ENCODE measurements around the gene CDH16.
"Not testable (repeated sequence)": the region's sequence is repeated elsewhere in the genome, so short reads cannot be mapped to it uniquely, and the experiment has no call there.

CDH16 gene

DNA sequence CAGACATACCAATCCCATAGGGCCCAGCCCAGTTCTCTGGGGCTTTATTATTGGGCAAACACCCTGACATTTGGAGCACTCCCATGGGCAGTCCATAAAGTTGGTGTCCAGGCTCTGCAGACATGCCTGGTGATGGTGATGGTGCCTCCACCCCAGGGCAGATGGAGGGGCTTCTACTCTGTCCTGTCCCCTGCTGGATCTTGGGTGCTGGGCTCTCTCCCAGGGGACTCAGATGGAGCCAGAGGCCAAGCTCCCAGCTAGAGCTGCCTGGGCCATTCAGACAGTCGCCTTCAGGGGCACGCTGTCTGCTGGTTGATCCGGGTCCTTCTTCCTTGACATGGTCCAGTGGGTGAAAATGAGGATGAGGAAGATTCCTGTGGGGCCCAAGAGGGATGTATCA is 10.6 kb downstream of the CDH16 start:
- DNase-seq, result no peak

DNA sequence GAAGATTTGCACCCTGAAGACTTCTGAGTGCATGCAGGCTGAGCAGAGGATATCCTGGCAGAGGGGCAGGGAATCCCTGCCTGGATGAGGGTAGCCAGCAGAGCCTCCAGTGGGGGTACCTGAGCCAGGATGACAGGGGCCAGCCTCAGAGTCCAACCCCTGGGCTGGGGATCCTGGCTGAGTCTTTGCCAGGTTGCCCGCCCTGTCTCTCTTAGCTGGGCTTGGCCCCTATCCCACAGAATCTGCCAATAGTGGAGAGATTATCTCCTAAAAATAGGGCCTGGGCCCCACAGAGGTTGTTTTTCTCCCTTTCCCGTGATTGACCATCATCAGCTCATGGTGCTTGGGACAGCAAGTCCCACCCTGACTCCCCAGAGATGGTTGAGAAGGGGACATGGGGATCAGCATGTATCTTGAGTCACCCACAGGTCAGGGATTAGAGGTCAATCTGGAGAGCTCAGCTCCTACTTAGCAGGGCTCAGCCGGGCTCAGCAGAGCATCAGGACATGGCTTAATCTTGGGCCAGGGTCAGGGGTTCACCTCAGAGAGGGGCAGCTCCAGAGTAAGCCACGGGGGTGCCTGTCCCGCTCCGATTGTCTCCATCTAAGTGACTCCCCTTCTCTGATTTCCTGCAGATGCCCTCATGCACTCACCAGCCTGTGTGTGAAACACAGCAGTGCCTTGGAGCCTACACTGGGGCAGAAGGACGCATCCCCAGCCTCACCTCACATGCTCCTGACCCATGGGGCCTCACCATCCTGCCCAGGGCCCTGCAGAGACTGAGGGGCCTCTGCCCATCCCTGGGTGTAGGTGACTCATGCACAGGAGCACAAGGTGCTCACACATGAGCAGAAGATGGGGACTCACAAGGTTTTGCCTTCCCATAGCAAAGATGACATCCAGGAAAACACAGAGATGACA is 11.5 kb downstream of the CDH16 start:
- DNase-seq, result no peak

DNA sequence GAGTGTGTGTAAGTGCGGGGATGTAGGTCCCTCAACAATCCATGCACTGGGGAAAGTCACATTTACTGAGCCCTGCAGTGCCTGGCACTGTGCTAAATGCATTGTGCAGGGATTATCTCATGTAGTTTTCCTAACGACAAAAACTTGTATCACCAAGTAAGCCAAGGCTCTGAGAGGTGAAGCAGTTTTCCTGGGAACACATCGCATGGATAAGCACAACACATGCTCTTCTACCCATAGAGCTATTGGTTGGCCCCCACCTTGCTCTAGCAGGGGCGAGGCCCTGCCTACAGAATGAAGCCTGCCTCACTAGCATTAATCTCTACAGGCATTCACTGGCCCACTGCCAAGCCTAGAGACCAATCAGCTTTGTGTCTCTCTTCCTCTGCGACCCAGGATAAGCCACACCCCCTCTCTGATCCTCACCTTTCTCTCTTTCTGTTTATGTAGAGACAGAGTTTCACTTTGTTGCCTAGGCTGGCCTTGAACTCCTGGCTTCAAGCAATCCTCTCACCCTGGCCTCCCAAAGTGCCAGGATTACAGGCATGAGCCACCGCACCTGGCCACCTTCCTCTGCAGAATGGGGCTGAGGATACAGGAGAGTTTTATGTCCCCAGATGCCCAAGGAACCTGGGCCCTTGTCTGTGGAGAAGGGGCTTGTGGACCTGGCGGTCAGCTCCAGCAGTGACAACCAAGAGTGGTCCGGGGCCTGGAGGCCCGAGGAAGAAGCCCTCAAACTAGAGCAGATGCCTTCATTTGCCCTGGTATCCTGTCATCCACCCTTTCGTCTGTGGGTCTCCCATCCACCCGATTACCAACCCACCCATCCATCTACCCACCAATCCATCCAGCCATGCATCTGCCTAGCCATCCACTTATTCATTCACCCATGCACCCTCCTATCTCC is 12.8 kb downstream of the CDH16 start:
- DNase-seq, result no peak

DNA sequence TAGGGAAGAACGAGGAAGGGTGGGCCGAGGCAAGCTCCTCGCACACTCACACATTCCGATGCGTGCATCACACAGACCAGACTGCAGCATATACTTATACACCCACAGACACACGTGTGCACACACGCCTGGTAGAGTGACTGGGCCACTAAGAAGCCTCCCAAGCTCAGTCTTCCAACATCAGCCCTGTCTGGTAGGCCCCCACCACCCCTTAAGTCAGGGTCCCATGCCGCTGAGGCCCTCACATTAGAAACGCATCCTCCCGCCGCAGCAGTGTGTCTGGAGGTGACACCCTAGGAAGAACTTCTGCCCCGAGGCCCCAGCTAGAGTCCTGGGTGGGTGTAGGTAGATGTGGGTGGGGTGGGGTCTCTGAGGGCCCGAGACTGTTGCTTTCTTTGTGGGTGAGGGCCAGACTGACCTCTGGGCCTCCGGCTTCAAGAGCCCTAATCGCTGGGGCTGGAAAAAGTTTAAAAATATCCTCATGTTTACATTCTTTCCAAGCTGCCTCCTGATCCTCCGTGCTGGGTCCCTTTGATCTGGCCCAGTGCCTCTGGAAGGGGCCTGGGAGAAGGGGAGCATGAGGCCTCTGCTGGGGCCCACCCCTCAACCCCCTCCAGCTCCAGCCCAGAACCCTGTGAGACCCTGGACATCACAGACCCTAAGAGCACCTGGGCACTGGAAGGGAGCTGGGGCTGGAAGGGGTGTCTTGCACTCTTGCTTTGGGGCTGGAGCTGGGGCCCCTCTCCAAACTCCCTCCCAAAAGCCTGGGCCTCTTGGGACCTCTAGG is 13.6 kb downstream of the CDH16 start:
- no peak for DNase-seq

DNA sequence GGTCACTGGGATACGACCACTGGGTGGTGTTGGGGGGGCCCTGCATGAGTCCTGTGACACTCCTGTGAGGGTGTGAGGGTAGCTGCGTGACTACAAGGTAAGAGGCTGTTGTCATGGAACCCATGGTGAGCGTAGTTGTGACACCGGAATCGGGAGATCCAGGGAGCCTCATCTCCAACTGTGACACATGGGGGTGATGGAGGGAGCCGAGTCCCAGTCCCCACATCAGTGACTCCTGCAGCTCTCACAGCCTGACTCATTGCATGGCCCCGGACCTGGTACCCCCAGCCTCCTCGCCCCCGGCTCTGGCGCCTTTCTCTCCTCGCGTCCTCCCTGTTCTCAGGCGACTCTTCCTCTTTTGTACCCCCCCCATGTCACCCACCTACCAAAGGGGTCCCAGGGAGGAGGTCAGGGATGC is 14.2 kb downstream of the CDH16 start:
- no peak for DNase-seq

DNA sequence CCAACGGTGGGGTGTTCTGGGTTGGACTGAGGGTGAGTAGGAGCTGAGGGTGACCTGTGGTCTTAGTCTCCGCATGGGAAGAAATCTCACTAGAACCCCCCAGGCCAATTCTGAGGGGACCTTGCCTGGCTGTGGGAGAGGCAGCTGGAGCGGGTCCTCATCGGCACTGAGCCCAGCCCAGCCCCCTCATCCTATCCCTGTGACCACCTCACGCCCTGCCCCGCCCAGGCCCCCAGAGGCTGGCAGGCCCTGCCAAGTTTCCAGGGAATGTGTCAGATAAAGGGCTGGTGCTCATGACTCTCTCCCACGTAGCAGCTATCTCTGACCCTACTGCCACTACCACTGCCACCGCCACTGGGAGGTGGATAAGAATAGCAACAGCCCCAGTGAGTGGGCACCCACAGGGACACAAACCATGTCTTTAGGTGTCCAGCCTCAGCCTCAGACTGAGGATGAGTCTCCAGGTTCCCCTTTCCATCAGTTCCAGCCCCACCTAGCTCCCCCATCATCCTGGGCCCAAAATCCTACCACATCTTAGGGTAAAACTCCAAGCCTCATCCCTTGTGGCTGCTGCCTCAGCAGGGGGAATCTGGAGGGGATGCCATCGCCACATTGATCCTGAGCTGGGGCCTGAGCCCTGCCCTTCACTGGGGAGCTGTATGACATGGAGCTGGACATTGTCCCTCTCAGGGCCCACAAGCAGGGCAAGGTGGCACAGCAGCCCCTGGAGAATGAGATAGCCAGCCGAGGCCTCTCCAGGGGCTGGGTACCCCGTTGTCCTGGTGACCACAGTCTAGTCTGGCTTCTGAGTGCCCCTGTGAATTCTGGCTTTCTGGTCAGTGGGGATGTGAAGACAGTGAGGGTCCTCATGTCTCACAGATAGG is 14.9 kb downstream of the CDH16 start:
- DNase-seq, result no peak

DNA sequence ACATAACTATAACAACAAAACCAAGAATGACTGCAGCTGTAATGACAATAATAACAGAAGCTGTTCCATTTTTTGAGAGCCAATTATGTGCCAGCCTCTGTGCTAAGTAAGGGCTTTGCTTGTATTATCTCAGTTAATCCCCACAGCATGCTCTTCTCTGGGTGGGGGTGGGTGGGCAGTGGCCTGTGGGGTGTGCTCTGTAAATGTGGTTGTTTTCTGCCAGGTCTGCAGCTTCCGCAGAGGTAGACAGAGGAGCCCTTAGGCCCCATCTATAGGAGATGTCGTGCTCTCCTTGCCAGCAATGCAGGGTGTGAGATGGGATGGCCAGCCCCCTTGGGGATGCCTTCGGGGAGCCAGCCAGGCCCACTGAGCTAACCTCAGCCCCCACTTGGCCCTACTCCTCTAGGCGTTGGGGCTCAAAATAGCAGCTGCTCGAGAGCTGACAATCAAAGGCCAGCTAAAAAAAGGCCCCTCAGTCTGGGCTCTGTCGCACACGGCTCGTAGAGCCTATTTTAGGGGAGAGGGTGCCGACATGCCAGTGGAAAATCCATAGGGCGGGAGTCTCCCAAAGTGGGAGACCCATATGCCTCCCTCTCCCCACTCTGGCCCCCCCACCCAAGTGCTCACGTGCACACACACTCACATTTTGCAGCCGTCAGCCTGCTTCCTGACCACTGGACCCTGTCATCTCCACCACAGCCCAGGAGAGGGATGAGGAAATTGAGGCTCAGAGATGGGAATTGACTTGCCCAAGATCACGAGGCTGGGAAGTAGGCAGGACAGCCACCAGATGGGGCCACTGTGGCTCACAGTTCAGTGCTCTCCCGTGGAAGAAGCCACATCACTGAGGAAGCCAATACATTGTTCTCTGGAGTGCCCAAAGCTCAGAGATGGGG is 15.8 kb downstream of the CDH16 start:
- DNase-seq, result no peak

DNA sequence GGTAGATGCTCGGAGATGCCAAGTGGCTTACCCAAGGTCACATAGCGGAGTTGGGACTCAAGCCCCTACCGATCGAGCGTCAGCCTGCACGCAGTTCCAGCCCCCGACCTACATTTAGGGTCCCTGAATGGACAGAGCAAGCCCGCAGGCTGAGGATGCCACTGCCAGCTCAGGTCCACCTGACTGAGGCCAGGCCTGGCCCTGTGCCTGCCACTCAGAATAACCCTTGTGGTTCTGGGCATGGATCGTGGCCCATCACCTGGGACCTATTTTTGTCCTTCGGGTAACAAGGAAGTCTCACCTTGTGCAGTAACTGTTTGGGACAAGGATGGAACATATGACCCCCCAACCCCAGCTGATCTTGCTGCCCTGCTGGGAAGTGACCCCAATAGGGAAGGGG is 17.1 kb downstream of the CDH16 start:
- no peak for DNase-seq

DNA sequence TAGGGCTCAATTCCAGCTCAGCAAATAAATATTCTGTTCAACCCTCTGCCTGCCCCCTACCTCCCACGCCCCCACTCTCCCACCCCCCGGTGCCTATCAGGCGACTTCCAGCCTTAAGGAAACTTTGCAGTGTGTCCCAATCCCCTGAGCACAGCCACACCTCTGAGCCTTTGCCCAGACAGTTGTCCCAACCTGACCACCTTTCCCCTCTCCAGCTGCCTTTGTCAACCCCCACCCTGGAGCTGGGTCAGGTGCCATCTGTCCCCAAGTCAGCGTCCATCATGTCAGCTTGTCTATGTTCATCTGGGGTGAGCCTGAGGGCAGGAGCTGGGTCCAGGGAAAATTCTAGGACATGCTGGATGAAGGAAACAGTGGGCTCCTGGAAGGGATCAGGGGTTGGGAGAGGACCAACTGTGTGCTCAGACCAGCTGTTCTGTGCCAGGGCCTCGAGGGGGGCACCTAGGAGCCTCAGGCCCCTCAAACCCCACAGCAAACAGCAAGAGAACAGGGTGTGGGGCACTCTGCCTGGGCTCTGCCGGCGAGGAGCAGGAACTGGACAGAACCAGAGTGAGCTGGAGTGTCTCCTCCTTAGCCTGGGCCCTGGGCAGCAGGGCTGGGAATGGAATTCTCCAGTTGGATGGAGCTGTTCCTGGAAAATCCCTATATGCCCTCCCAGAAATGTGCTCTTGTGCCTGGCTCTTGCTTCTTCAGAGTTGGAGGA is 17.8 kb downstream of the CDH16 start:
- no peak for DNase-seq

DNA sequence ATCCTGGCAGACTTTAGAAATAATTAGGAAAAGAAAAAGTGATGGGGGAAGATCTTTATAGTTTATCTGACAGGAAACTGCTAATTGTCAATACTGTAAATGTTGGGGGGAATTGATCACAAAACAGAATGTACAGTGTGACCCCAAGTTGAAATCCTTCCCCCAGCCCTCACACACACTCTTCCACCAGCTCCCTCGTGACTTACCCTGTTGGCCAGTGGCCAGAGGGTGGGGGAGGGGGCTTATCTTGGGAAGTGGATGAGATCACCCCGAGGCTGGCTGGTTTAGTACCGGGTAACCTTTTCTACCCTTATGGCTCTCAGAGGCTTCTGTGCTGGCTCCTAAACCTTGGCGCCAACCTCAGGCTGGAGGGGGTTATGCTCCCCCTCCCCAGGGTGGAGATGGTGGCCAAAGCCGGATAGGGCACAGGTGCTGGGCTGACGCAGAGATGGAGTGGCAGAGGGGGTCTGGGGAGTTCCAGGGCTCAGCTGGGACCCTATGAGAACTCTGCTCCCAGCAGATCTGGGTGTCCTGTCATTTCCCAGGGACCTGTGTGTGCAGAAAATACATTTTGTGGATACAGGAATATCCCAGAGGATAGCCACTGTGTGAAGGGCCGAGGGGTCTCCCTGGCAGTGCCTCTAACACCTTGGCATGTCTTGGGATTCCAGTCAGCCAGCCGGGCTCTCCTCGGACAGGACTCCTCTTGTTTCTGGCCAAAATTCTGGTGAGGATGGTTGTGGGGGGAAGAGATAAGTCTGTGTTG is 18.6 kb downstream of the CDH16 start:
- DNase-seq, result no peak

DNA sequence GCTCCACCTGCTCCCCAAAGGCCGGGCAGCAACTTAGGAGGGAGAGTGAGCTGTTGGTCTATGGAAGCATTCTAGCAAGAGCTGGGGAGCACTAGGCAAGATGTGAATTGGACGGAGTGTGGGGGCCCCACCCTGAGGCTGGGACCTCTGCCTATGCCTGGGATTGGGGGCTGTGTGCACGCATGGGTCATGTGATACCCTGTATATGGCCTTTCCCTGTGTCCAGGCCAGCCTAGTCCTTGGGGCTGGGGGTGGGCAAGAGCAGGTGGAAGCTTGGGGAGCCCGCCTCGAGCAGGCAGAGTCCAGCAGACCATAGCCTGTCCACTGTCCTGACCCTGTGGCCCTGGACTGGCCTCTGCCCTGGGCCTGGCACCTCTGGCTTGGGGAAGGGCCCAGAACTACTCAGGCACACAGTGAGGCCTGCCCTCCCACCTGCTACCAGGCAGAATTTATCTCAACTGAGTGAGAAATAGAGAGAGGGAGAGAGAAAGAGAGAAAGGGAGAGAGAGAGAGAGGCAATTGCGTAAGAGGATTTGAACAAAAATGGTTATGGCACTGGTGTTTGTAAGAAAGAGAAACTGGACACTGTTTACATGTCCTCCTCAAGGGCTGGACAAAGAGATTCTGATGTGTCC is 19.3 kb downstream of the CDH16 start:
- no peak for DNase-seq

DNA sequence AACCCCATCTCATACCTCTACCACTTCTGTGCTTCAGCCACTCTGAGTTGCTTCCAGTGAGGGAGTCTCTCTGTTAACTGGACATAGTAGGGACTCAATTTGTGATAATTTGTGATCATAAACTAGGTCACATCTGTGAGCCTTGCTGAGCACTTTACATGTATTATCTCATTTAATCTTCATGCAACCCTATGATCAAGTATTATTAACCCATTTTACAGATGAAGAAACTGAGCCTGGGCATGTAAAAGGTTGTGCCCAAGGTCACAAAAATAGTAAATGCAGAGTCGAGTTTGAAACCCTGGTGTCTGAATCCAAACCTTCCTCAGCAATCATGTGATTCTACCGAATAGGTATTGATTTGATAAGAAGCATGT is 19.8 kb downstream of the CDH16 start:
- DNase-seq, result no peak

DNA sequence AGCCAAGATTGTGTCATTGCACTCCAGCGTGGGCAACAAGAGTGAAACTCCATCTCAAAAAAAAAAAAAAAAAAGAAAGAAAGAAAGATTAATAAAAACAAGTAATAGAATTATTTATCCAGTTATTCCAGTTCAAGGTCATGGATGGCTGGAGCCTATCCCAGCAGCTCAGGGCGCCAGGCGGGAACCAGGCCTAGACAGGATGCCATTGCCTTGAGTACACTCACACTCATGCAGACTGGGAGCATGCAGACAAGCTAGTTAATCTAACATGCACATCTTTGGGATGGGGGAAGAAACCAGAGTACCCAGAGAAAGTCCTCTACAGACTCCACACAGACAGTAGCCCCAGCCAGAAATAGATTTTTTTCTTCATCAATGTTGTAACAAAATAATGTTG is 20.5 kb downstream of the CDH16 start:
- DNase-seq, result no peak

DNA sequence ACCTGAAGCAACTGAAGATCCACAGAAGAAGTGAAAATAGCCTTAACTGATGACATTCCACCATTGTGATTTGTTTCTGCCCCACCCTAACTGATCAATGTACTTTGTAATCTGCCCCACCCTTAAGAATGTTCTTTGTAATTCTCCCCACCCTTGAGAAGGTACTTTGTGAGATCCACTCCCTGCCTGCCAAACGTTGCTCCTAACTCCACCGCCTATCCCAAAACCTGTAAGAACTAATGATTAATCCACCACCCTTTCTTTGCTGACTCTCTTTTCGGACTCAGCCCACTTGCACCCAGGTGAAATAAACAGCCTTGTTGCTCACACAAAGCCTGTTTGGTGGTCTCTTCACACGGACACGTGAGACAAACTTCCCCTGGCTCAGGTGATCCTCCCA is 22.0 kb downstream of the CDH16 start:
- not testable (repeated sequence) for DNase-seq

DNA sequence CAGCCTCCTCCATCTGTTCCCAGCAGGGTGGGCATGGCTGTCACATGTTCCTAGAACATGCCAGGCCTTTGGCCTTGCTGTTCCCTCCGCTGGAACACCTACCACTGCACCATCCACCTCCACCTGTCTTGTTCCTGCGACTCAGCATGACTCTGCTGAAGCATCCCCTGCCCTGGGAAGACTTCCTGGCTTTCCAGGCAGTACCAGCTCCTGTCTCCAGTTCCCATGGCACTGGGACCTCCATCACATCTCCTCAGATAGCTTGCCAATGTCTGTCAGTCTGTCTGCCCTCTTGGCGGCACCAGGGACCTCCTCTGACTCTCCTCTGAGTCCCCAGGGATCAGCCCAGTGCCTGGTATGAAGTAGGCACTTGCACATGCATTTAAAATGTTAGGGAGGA is 22.7 kb downstream of the CDH16 start:
- DNase-seq, result no peak

DNA sequence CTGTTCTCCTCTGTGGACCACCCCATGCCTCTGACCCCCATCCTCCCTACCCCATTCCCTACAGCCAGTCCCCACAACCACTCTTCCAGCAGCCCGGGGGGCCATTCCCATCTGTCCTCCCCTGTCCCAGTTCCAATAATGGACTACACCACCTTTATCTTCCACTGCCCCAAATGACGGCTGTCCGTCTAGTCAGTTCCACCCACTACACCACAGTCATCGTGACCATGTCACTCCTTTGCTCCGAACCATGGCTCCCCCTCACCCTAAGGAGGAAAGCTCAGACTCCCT is 23.1 kb downstream of the CDH16 start:
- no peak for DNase-seq

DNA sequence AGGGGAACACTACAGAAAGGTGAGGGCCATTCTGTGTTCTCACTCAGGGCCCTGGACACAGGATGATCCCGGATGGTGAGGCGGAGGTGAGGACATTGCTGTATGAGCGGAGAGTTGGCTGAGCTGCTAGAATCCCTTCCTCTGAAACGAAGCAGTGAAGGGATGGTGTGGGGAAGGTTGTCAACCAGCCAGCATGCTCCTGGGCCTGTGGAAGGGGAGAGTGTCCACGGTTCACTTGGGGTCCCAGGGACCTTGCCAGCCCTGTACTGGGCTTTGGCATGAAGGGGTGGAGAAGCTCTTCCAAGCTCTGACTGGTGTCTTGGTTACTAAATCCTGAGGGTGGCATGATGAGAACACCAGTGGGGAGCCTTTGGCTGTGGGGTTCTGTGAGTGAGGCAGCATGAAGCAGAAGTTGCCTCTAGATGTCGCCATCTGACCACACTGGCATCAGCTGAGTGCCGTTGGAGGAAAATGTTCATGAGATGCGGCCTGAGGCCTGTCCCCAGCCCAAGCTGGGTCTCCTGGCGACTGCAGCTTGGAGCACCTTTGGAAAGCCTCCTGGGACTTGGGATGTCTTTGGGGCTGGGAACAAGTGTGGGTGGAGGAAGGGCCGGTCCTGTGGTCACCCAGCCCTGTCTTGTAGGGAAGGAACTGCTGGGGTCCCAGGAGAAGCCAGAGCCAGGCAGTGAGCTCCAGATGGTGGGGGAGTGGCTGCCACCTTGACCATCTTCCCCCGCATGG is 23.6 kb downstream of the CDH16 start:
- peak; percentile 13 to 71 for DNase-seq

DNA sequence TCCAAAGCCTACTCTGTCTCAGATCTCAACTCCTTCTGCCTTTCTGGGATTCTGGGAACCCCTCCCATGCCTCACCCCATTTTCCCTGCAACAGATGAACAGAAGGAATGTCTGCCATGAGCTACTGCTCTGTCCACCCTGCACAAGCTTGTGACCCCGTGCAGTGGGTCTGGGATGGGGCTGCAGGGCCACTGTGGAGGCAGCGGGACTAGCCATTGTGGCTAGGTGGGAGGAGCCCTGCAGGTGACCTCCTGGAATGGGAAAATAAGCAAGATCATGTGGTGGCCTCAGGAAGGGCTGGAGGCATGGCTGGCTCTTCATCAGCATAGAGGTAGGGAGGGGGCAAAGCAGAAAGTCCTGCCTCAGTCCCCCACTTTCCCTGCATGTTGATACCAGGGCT is 24.6 kb downstream of the CDH16 start:
- no peak for DNase-seq

DNA sequence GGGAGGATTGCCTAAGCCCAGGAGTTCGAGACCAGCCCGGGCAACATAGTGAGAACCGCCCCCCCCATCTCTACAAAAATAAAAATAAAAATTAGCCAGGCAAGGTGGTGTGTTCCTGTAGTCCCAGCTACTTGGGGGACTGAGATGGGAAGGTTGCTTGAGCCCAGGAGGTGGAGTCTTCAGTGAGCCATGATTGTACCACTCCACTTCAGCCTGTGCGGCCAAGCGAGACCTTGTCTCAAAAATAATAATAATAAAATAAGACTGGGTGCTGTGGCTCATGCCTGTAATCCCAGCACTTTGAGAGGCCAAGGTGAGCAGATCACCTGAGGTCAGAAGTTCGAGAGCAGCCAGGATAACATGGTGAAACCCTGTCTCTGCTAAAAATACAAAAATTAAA is 26.9 kb downstream of the CDH16 start:
- DNase-seq, result no peak

Data from NCI-H526 (cell line).